GM21723 (cell line): ENCODE data around the gene FFAR3.
"Not testable (repeated sequence)": the region's sequence is repeated elsewhere in the genome, so short reads cannot be mapped to it uniquely, and the experiment has no call there.

Experiments
- ATAC-seq: cut with Tn5 transposase; IDR thresholded peaks from one replicate; pipeline ENCODE4 v1.9.1; 2021; ENCODE audit warnings: mild to moderate bottlenecking, moderate library complexity; ENCODE audit not compliant: unreplicated experiment

Gene FFAR3

GRCh38 chr19:35349614-35350521 is 8.4 kb upstream of the FFAR3 start:
- ATAC-seq = no peak

GRCh38 chr19:35350591-35350990 is 7.7 kb upstream of the FFAR3 start:
- no peak for ATAC-seq

- no peak for ATAC-seq
Observed at GRCh38 chr19:35351411-35352176, 6.7 kb upstream of the FFAR3 start.

- ATAC-seq = no peak
Observed at GRCh38 chr19:35352177-35352447, 6.1 kb upstream of the FFAR3 start.

- no peak for ATAC-seq
Observed at GRCh38 chr19:35352448-35353304, 5.6 kb upstream of the FFAR3 start.

- no peak for ATAC-seq
Observed at GRCh38 chr19:35353635-35354034, 4.6 kb upstream of the FFAR3 start.

GRCh38 chr19:35354898-35355297 is 3.4 kb upstream of the FFAR3 start:
- ATAC-seq = no peak

GRCh38 chr19:35355791-35356460 is 2.3 kb upstream of the FFAR3 start:
- ATAC-seq = no peak

- not testable (repeated sequence) for ATAC-seq
Observed at GRCh38 chr19:35358834-35359233, 574 bp downstream of the FFAR3 start.

GRCh38 chr19:35359395-35359794 is 1.1 kb downstream of the FFAR3 start:
- ATAC-seq = not testable (repeated sequence)

GRCh38 chr19:35360081-35360480 is 1.8 kb downstream of the FFAR3 start:
- ATAC-seq = not testable (repeated sequence)

- no peak for ATAC-seq
Observed at GRCh38 chr19:35360880-35361420, 2.7 kb downstream of the FFAR3 start.

- no peak for ATAC-seq
Observed at GRCh38 chr19:35362261-35363000, 4.2 kb downstream of the FFAR3 start.

- ATAC-seq = no peak
Observed at GRCh38 chr19:35363001-35363590, 4.8 kb downstream of the FFAR3 start.

- no peak for ATAC-seq
Observed at GRCh38 chr19:35363711-35364425, 5.6 kb downstream of the FFAR3 start.

- no peak for ATAC-seq
Observed at GRCh38 chr19:35365303-35365702, 7.0 kb downstream of the FFAR3 start.

- ATAC-seq = no peak
Observed at GRCh38 chr19:35368378-35368777, 10.1 kb downstream of the FFAR3 start.

- no peak for ATAC-seq
Observed at GRCh38 chr19:35369522-35369921, 11.3 kb downstream of the FFAR3 start.

GRCh38 chr19:35370722-35371121 is 12.5 kb downstream of the FFAR3 start, which contains the start of gene GPR42:
GPR42 (plus strand) TSS chr19:35371068; CDS start chr19:35371360, 292 bp downstream.
- ATAC-seq = no peak
